SK-N-SH treated with all-trans-retinoic acid at 6 μM for 48 hours (cell line): ENCODE measurements around the gene GPX2.

Experiments
- ATAC-seq: fragments of 200-7000 bp; cut with Tn5 transposase; 3 replicates; pipeline ENCODE4 v1.9.1; 2020; ENCODE audit warnings: mild to moderate bottlenecking, moderate library complexity
- ARNTL ChIP-seq: fragments of 450-650 bp; formaldehyde crosslinking; IDR thresholded peaks from 2 replicates; pipeline ENCODE4 v1.5.0; 2020; ENCODE audit warnings: low read depth, mild to moderate bottlenecking, moderate library complexity, borderline replicate concordance
- CREB5 ChIP-seq: fragments of 250-450 bp; sonication (Bioruptor Pico); IDR thresholded peaks from 2 replicates; pipeline ENCODE4 v1.5.1; 2020; ENCODE audit warnings: low read depth, mild to moderate bottlenecking, moderate library complexity
- CSDC2 ChIP-seq: fragments of 250-450 bp; sonication (Bioruptor Pico); IDR thresholded peaks from 2 replicates; pipeline ENCODE4 v1.5.0; 2020; ENCODE audit warnings: mild to moderate bottlenecking, moderate library complexity
- ESRRG ChIP-seq: fragments of 250-450 bp; sonication (Bioruptor Pico); IDR thresholded peaks from 2 replicates; pipeline ENCODE4 v1.6.1; 2021; ENCODE audit warnings: mild to moderate bottlenecking
- GLIS3 ChIP-seq: fragments of 250-450 bp; sonication (Bioruptor Pico); IDR thresholded peaks from 2 replicates; pipeline ENCODE4 v1.5.0; 2020; ENCODE audit warnings: mild to moderate bottlenecking, moderate library complexity
- ISL1 ChIP-seq: fragments of 250-450 bp; sonication (Bioruptor Pico); IDR thresholded peaks from 2 replicates; pipeline ENCODE4 v2.1.2; 2022; ENCODE audit warnings: mild to moderate bottlenecking, moderate library complexity
- OSR1 ChIP-seq: fragments of 250-450 bp; sonication (Bioruptor Pico); IDR thresholded peaks from 2 replicates; pipeline ENCODE4 v1.8.0; 2022; ENCODE audit warnings: moderate library complexity, mild to moderate bottlenecking, inconsistent platforms
- POU6F1 ChIP-seq: fragments of 250-450 bp; sonication (Bioruptor Pico); IDR thresholded peaks from 2 replicates; pipeline ENCODE4 v1.8.0; 2021; ENCODE audit warnings: low read depth, mild to moderate bottlenecking, moderate library complexity, borderline replicate concordance
- PPARA ChIP-seq: fragments of 250-450 bp; sonication (Bioruptor Pico); IDR thresholded peaks from 2 replicates; pipeline ENCODE4 v1.5.0; 2020; ENCODE audit warnings: mild to moderate bottlenecking, borderline replicate concordance
- RARB ChIP-seq: fragments of 250-450 bp; sonication (Bioruptor Pico); IDR thresholded peaks from 2 replicates; pipeline ENCODE4 v1.8.0; 2021; ENCODE audit warnings: mild to moderate bottlenecking, moderate library complexity
- SNAI2 ChIP-seq: fragments of 250-450 bp; sonication (Bioruptor Pico); IDR thresholded peaks from 2 replicates; pipeline ENCODE4 v1.5.0; 2020; ENCODE audit warnings: mild to moderate bottlenecking, moderate library complexity
- TCF4 ChIP-seq: fragments of 250-450 bp; sonication (Bioruptor Pico); IDR thresholded peaks from 2 replicates; pipeline ENCODE4 v1.8.0; 2021; ENCODE audit warnings: mild to moderate bottlenecking, moderate library complexity, borderline replicate concordance
- TOX ChIP-seq: fragments of 250-450 bp; sonication (Bioruptor Pico); IDR thresholded peaks from 2 replicates; pipeline ENCODE4 v1.8.0; 2021; ENCODE audit warnings: mild to moderate bottlenecking, moderate library complexity, borderline replicate concordance
- TSHZ2 ChIP-seq: fragments of 250-450 bp; sonication (Bioruptor Pico); IDR thresholded peaks from 2 replicates; pipeline ENCODE4 v1.5.0; 2020; ENCODE audit warnings: mild to moderate bottlenecking, moderate library complexity
- ZC3H10 ChIP-seq: fragments of 250-450 bp; sonication (Bioruptor Pico); IDR thresholded peaks from 2 replicates; pipeline ENCODE4 v1.5.1; 2021; ENCODE audit warnings: mild to moderate bottlenecking, moderate library complexity
- ZFP3 ChIP-seq: fragments of 250-450 bp; sonication (Bioruptor Pico); IDR thresholded peaks from 2 replicates; pipeline ENCODE4 v1.5.0; 2020; ENCODE audit warnings: mild to moderate bottlenecking, moderate library complexity
- ZFP30 ChIP-seq: fragments of 450-650 bp; formaldehyde crosslinking; IDR thresholded peaks from 2 replicates; pipeline ENCODE4 v1.5.0; 2022; ENCODE audit warnings: mild to moderate bottlenecking, moderate library complexity
- ZNF565 ChIP-seq: fragments of 450-650 bp; formaldehyde crosslinking; conservative IDR thresholded peaks from 2 replicates; pipeline ENCODE4 v1.5.0; 2020; ENCODE audit warnings: low read depth, mild to moderate bottlenecking, moderate library complexity
- ZNF8 ChIP-seq: fragments of 450-650 bp; formaldehyde crosslinking; IDR thresholded peaks from 2 replicates; pipeline ENCODE4 v1.5.0; 2020; ENCODE audit warnings: mild to moderate bottlenecking, moderate library complexity
- TF ChIP-seq, protein P1 (sequence below): fragments of 250-450 bp; sonication (Bioruptor Pico); IDR thresholded peaks from 2 replicates; pipeline ENCODE4 v1.5.1; 2021; ENCODE audit warnings: mild to moderate bottlenecking, moderate library complexity

Gene GPX2

GRCh38 chr14:64942531-64943111, at the start of gene GPX2:
TSS of gene GPX2 (minus strand) at chr14:64942745. CDS start at chr14:64942726, 19 bp downstream.
- TF ChIP-seq POU6F1 (CRISPR knock-in tag) = no peak
- TF ChIP-seq TCF4 (CRISPR knock-in tag) = no peak
- no peak for TF ChIP-seq ZFP30 (CRISPR knock-in tag)
- TF ChIP-seq RARB (CRISPR knock-in tag) = no peak
- TF ChIP-seq ZFP3 (CRISPR knock-in tag) = no peak
- TF ChIP-seq SNAI2 (CRISPR knock-in tag) = no peak
- TF ChIP-seq ZNF565 = no peak
- TF ChIP-seq CREB5 (CRISPR knock-in tag) = no peak
- TF ChIP-seq ZNF8 (CRISPR knock-in tag) = no peak
- no peak for TF ChIP-seq ISL1 (CRISPR knock-in tag)
- TF ChIP-seq, protein P1, sequence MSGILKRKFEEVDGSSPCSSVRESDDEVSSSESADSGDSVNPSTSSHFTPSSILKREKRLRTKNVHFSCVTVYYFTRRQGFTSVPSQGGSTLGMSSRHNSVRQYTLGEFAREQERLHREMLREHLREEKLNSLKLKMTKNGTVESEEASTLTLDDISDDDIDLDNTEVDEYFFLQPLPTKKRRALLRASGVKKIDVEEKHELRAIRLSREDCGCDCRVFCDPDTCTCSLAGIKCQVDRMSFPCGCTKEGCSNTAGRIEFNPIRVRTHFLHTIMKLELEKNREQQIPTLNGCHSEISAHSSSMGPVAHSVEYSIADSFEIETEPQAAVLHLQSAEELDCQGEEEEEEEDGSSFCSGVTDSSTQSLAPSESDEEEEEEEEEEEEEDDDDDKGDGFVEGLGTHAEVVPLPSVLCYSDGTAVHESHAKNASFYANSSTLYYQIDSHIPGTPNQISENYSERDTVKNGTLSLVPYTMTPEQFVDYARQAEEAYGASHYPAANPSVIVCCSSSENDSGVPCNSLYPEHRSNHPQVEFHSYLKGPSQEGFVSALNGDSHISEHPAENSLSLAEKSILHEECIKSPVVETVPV (CRISPR knock-in tag) = no peak
- no peak for TF ChIP-seq PPARA (CRISPR knock-in tag)
- TF ChIP-seq OSR1 (CRISPR knock-in tag) = no peak
- no peak for TF ChIP-seq ESRRG (CRISPR knock-in tag)
- no peak for TF ChIP-seq ARNTL (CRISPR knock-in tag)
- no peak for TF ChIP-seq TOX (CRISPR knock-in tag)
- no peak for TF ChIP-seq GLIS3 (CRISPR knock-in tag)
- ATAC-seq = no peak

DNA sequence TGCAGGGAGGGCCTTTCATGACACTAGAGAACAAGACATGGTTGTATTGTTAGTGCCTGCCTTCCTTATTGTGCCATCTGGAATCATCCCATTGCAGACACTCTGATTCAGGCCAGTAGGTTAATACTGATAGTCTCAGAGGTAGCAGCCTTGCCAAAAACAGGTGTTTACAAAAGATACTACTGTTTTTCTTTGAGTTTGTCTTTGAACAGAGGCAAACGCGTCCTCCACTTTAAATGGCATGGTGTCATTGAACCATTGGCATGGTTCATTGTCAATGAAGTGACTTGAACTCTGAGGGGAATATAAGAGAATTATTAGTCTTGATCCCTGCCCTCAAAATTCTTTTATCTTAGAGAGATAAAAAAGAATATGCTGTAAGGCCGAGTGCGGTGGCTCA, 48.4 kb upstream of the GPX2 start:
- no peak for ATAC-seq
- TF ChIP-seq TSHZ2 (CRISPR knock-in tag) (no peak), ZNF565 (no peak), CREB5 (CRISPR knock-in tag) (no peak), RARB (CRISPR knock-in tag) (no peak), ARNTL (CRISPR knock-in tag) (no peak)

DNA sequence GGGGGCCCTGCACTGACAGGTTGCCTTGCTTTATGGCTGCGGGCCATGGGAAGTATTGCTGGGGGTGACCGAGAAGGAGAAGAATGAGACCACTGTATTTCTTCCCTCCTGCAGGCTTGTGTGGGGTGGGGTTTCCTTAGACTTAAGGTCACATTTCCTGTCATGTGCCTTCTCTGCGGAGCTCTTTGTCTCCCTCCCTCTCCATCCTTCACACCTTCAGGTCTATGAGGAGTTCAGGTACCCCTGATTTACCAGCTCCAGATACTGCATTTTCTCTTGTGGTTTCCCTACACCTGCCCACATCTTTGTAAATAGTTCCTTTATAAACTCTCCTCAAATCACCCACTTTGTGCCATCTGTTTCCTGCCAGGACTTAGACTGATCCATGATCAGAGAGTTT, 47.8 kb upstream of the GPX2 start:
- ATAC-seq = no peak
- TF ChIP-seq CREB5 (CRISPR knock-in tag) (no peak), ZFP3 (CRISPR knock-in tag) (no peak), ZNF8 (CRISPR knock-in tag) (no peak), ESRRG (CRISPR knock-in tag) (no peak), ZNF565 (no peak), TOX (CRISPR knock-in tag) (no peak), CSDC2 (no peak), GLIS3 (CRISPR knock-in tag) (no peak), POU6F1 (CRISPR knock-in tag) (no peak), TSHZ2 (CRISPR knock-in tag) (no peak), OSR1 (CRISPR knock-in tag) (no peak), TCF4 (CRISPR knock-in tag) (no peak), ZC3H10 (CRISPR knock-in tag) (no peak), SNAI2 (CRISPR knock-in tag) (no peak), RARB (CRISPR knock-in tag) (no peak)
